Left lobe of liver (tissue), 2 donors: ENCODE measurements around the gene PRKCH. TPM values are rescaled to one million over a fixed set of nuclear protein-coding genes. Genes with fewer than 3 reads are reported as not detected.
"Not testable (repeated sequence)": the region's sequence is repeated elsewhere in the genome, so short reads cannot be mapped to it uniquely, and the experiment has no call there.

Experiments
- ATAC-seq: fragments of 200-7000 bp; cut with Tn5 transposase; one replicate; pipeline ENCODE4 v1.9.1; 2020; ENCODE audit warnings: mild to moderate bottlenecking, moderate library complexity
- DNase-seq: peaks from one replicate; pipeline ENCODE4 v3.0.0-alpha.2; 2020; ENCODE audit warnings: low spot score
- total RNA-seq: library from RNA; stranded (reverse); gene quantifications from one replicate; pipeline ENCODE4 v1.2.1, GENCODE V29; 2021
- donor health status: DM: no; HTN: no; CAD: no; lungs with moderate emphysema.
- donor health status: DM: no; HTN: yes; CAD: no.

PRKCH gene
- total RNA-seq, 1 donor from 2014 or later = 6.4 TPM

DNA sequence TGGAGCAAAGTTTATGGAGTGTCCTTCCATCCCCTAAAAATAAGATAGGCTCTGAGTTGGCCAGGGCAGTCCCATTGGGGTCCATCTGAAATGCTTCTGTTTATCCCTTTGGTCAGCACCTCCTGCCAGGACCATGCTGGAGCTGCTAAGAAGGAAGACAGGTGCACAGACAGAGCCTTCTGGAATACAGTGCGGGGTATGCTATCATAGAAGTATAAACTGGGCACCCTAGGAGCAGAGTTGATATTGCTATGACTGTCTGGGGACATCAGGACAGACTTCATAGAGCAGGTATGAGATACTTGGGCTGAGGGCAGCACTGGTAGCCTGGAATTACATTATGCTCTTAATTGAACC is 203.5 kb downstream of the PRKCH start:
- DNase-seq (no peak), ATAC-seq (no peak)

DNA sequence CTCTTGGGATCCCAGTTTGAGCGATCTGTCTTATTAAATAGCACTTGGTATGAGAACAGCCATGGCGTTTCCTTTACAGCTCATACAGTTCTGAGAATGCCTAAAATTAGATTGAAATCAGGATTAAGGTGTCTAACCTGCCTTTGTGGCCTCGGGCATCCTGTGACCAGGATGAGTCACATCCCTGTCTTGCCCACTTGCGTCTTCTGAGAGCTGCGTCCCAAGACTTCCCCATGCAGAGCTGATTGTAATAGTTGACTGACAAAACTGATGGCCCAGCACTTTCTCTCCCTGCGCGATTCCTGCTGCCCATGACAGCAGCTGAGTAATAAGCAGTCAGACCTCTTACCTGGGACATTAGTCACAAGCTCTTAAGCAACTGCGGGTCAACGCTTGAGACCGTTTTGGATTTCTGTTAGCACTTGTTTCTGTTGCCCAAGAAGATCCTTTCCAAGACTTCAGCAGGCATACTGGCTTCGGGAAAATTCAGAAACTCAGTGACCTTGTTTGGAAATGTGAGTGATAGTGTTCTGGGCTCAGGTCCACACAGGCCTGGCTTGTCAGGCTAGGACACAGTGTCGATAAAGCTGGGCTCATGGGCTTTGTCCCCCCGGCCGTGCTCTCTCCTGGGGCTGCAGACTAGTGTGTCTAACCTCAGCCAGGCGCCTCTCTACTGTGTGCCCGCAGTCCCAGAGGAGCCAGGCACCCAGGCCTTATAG is 204.1 kb downstream of the PRKCH start:
- DNase-seq = peak; percentile 71
- ATAC-seq = peak; percentile 75

DNA sequence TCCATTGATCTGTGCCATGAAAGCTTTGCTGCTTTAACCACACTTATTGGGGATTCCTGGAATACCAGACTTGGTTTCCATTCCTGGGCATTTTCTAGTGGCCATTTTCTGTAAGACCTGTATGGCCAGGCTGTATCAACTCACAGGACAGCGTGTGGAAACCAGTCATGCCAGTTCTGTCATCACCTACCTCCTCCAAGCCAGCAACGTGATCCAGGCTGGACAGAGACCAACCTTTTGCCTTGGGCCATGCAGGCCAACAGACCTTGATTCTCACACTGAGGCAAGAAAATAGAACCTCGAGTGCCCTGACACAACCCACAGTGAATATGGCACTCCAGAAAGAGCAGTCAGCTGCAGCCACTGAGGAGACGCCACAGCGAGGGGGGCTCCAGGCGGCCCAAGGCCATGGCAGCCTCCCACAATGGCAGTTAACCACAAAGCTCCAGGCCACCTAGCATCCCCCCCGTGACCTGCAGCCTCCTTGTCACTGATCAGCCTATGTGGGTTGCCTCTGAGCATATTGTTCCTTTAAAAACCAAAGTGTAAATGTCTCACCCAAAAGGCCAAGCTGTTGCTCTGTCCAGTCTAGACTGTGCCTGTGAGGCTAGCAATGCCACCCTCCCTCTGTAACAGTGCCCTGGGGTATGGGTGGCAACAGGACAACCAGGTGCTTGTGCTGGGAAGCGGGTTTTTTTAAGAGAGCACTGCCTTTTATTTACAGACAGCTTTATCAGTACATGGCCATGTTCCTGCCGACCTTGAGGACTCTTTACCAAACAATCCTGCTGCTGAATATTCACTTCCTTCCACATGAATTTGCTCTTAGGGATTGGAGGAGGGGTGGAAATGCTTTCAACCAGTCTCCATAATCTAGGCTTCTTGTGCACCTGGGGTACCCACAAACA is 205.3 kb downstream of the PRKCH start:
- ATAC-seq (peak; percentile 72), DNase-seq (peak; percentile 78)

GRCh38 chr14:61527325-61528100 is 206.1 kb downstream of the PRKCH start:
- DNase-seq (no peak), ATAC-seq (no peak)

DNA sequence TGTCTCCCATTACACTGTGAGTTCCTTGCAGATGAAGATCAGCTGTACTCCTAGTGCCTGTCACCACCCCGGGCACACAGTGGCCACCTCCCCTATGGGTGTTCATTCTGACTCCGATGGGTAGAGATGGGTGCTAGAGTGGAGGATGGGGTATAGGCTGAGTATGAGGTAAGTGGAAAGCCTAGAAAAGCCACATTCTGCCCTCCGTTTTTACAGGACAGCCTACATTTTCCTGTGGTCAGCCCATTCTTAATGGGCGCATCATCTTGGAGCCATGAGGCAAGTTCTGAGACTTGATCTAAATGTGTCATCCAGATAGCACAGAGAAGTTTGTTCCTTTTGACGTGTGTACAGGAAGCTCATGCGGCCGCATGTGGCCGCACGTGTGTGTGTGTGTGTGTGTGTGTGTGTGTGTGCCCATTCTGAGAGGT is 207.2 kb downstream of the PRKCH start:
- ATAC-seq = no peak
- no peak for DNase-seq

DNA sequence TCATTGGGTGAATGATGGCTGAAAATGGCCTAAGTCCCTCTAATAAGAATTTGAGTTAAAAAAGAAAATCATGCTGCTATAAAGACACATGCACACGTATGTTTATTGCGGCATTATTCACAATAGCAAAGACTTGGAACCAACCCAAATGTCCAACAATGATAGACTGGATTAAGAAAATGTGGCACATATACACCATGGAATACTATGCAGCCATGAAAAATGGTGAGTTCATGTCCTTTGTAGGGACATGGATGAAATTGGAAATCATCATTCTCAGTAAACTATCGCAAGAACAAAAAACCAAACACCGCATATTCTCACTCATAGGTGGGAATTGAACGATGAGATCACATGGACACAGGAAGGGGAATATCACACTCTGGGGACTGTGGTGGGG is 208.0 kb downstream of the PRKCH start:
- ATAC-seq, DNase-seq: not testable (repeated sequence)

GRCh38 chr14:61530296-61530695 is 208.9 kb downstream of the PRKCH start:
- DNase-seq = no peak
- no peak for ATAC-seq

DNA sequence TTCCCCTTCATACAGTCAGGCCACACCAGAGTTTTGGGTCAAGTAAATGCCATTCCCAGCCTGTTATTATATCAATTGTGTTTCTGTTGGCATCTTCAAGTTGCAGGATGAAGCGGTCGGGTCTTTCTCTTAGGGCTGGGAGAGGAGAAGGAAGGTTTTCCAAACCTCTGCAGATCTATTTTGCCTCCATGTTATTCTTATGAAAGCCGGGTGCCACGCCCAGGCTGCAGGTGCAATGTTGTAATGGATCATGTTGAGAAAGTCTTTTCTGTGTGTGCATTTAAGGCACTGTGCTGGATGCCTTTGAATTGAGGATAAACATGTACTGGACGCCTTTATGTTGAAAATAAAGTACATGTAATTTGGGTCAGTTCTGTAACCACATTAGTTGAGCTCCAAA is 209.5 kb downstream of the PRKCH start:
- no peak for DNase-seq
- ATAC-seq = no peak

DNA sequence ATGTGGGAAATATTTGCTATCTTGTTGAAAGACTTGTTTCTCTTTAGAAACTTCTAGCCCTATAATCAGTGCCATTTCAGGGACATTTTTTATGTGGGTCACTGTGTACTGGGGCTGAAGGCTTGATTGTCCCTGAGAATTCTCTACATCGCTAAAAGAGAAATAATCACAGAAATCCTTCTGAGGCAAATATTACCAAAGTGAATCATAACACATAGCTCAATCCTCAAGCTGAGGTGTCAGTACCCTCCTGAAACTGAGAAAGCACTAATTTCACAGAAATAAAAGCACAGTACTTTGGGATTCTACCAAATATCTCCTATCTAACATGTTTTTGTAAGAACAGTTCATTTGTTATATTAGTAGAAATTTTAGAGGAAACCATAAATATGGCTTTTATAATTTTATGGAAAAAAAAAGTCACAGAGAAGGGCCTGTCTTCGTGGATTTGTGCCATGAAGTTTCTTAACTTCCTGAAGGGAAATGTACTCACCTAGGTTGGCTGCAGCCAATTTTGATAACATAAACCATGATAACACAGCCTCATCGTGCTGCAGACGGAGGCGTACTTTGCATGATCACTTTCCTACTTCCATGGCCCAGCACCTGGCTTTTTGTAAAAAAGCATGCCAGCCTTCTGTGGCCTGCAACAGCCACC is 210.2 kb downstream of the PRKCH start:
- no peak for DNase-seq
- ATAC-seq = no peak

DNA sequence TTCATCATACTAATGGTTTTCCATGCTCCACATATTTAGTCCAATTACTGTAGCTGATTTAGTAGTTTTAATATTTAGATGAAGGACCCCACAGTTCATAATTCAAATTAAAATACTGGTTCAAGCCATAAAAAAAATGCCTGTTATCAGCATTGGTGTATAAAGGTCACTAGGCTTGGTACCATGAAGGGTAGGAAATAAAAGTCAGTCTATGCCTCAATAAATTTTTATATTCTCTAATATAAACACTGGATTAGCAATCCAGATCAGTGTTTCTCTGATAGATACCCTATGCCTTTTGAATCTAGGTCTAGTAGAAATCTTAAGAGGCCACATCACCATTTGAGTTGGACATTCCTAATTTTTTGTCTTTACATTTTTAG is 210.7 kb downstream of the PRKCH start:
- DNase-seq = no peak
- ATAC-seq = no peak

DNA sequence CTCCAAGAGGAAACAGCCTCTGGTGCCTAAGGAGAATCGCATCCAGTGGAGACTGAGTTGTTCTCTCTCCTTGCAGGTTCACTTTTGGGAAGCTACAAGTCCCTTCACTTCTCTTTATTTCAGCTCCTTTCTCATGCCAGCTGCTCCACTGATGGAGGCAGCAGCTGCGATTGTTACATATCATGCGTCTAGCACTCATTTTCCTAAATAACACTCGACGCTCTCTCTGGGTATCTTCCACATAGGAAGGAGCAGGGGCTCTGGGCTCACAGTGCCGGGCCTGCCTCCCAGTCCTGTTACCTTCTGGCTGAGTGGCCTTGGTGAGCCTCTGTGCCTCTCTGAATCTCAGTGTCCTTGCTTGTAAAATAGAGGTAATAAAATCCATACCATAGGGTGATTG is 211.4 kb downstream of the PRKCH start:
- no peak for DNase-seq

GRCh38 chr14:61533513-61534255 is 212.3 kb downstream of the PRKCH start:
- DNase-seq (no peak), ATAC-seq (no peak)

More for the DNA sequence above, 211.4 kb downstream of the PRKCH start:
- no peak for ATAC-seq

DNA sequence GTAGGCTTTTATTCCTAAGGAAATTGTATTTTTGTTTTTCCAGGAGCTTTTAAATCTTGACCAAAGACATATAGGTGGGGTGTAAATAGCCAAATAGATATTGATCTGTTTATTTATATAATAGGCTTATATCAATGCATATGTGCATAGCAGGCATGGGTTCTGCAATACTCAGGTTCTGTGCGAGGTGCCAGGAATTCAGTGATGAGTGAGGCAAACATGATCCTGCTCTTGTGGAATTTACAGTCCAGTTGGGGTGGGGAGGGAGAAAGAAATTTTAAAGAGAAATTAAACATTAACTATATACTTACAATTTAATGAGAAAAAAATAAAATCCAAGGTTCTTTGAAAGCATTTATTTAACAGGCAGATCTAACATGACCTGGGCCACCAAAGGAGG is 213.7 kb downstream of the PRKCH start:
- ATAC-seq (no peak), DNase-seq (no peak)

DNA sequence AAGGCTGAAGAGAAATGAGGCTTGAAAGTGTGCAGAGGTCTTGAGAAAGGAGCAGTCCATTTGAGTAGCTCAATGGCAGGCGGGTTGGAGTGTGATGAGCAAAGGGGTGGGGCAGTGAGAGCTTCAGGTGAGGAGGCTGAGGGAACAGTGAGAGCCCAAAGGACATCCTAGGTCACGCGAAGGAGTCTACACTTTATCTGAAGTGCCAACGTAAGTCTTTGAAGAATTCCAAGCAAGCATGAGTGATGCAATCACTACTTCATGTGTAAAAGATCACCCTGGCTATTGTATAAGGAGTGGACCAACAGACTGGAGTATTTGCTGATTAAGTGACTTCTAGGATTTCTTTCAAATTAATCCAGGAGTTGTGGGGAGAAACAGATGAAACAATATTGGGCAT is 214.1 kb downstream of the PRKCH start:
- no peak for DNase-seq
- ATAC-seq = no peak

DNA sequence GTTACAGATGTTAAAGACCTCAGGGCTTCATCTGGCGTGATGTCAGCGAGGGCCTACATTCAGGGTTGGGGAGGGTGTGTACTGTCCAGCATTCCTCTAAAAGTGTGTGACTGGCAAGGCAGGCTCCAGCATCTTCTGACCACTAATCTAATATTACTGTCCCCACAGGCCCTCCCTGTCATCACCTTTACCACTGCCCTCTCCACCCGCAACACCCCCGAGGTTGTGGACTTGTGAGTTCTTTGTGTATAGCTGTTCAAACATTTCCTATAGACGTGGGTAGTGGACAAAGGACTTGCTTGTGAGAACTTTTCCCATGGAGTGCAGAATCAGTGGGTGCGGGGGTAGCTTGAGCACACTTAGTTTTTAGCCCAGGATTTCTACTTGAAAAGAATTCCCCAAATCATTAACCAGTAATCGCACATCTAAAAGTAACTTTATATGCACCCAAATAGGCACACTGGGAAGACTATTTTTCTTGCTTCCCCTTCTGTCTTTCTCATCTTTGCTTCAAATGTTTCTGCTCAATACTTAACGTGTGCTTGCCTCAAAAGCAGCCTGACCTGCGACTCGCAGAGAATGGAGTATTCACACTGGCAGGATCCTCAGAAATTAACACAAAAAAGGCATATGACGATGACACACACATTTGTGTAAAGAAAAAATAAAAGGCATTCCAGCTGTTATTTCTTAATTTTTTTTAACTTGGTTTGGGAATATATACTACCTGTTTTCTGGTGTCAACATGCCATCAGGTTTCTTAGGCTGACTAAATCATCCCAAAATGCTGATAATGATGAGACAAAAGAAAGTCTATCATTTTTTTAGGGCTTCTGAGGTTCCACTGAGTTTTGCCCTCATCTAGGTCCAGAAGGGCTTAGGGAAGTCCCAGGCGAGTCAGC is 215.5 kb downstream of the PRKCH start:
- no peak for DNase-seq
- ATAC-seq = no peak

GRCh38 chr14:61537563-61538463 is 216.4 kb downstream of the PRKCH start:
- ATAC-seq (peak; percentile 66), DNase-seq (no peak)

GRCh38 chr14:61538464-61539022 is 217.2 kb downstream of the PRKCH start:
- ATAC-seq (peak; percentile 62), DNase-seq (no peak)

DNA sequence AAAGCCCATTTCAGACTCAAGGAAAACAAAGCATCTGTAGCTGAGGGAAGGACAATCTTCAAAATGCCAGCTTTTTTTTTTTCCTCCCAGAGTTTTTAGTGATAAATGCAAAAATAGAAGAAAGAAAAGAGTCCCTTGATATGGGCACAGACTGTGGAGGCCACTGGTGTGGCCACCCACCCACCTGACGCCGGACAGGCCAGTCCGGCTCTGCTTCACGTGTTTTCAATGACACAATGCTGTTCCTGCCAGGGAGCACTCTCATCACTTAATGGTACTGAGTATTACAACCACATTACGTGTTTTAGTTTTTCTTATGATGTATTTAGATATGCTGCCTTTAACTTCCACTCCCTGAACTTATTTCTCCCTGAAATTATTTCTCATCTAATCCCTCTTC is 218.3 kb downstream of the PRKCH start:
- no peak for ATAC-seq
- no peak for DNase-seq
